Measurements from ENCODE around the gene PXDC1. TPM values are rescaled to one million over a fixed set of nuclear protein-coding genes. Genes with fewer than 3 reads are reported as not detected.
"Not testable (repeated sequence)": the region's sequence is repeated elsewhere in the genome, so short reads cannot be mapped to it uniquely, and the experiment has no call there.

Gene PXDC1
- total and polyA plus RNA-seq, 11 donors = 13.7 to 89.9 (median 29.1) TPM

- ATAC-seq (no peak), DNase-seq (peak in 1 of 5 donors; percentile 37)
- H3K4me3 ChIP-seq = no peak overlapping the region
- no peak overlapping the region for H3K27ac ChIP-seq
- no peaks in the 10 kb centered on the region for H3K36me3 ChIP-seq
- intact Hi-C loops (cut with DNase I) = loop anchor here in 2 of 10 donors (5.0 to 10.0 kb wide), 2 partner anchors 48 to 400 kb away; no protein-coding TSS in a partner anchor
- H3K27me3 ChIP-seq = peaks cover 0 to 3% (median 0%) of the 10 kb centered on the region in 9 donors
- H3K9me3 ChIP-seq = no peaks in the 10 kb centered on the region
- TF ChIP-seq POLR2A (IDR thresholded peaks at IDR 0.05) (no peak), CTCF (IDR thresholded peaks at IDR 0.05) (no peak)
- WGBS, 4 donors = 88 to 93% (median 92%) methylated on average over 9 of the region's 9 CpGs
- peaks cover 0 to 15% (median 5%) of the 10 kb centered on the region in 12 donors for H3K4me1 ChIP-seq
Measured at GRCh38 chr6:3757241-3757641, 5.7 kb upstream of the PXDC1 start.

GRCh38 chr6:3756546-3756945 lies 5.0 kb upstream of the PXDC1 start:
- intact Hi-C loops (cut with DNase I) = loop anchor here in 2 of 10 donors (5.0 to 10.0 kb wide), 2 partner anchors 48 to 401 kb away; no protein-coding TSS in a partner anchor
- Histone ChIP-seq H3K4me3 (no peak overlapping the region), H3K4me1 (peaks cover 0 to 15% (median 6%) of the 10 kb centered on the region in 12 donors), H3K27ac (no peak overlapping the region), H3K36me3 (no peaks in the 10 kb centered on the region), H3K27me3 (peaks cover 0 to 4% (median 0%) of the 10 kb centered on the region in 9 donors), H3K9me3 (no peaks in the 10 kb centered on the region)
- ATAC-seq (no peak), DNase-seq (peak in 1 of 5 donors; percentile 6)
- WGBS, 4 donors = 75 to 92% (median 82%) methylated on average over 3 of the region's 3 CpGs
- TF ChIP-seq CTCF (IDR thresholded peaks at IDR 0.05) (no peak), POLR2A (IDR thresholded peaks at IDR 0.05) (no peak)

DNA sequence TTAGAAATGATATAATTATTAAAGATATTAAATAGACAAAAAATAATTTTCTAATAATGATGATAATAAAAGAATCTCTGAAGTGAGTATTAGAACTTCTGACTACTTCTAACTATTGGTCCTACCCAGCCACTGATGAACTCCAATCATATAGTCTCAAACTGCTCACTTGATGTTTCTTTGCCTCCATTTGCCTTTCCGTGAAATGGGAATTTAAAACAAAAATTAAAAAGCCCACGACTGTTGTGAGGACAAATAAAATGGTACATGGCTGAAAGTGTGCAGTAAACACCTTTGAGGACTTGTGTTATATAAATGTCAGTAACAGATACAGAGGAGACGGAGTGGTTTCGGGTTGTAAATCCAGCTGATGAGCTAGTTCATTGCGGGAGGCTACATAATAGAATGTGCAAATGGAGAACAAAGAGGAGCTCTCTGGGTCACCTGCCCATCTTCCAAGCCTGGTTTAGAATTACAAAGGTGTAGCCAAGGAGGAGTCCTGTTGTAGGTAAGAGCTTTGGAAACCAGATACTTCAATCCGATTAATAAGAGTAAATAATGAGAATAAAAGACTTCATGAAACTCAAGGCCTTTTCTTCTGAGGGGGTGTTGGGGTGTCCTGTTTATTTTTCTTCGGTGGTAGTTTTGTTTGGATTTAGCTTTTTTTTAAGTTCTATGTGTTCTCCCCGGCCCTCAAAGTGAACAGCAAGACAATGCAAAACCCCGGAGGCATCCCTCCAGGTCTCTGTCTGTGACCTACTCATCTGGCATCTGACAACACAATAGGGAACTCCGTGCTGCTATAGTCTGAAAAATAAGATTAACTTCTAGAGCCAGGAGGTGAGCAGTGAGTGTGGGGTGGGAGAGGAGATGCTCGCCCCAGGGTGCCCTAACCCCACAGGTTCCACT lies 4.4 kb upstream of the PXDC1 start:
- H3K9me3 ChIP-seq = no peaks in the 10 kb centered on the region
- H3K27ac ChIP-seq = no peak overlapping the region
- no peak for ATAC-seq
- no peak for TF ChIP-seq POLR2A (IDR thresholded peaks at IDR 0.05)
- no peak for TF ChIP-seq CTCF (IDR thresholded peaks at IDR 0.05)
- peaks cover 0 to 18% (median 6%) of the 10 kb centered on the region in 12 donors for H3K4me1 ChIP-seq
- DNase-seq = peak in 1 of 5 donors; percentile 22
- intact Hi-C loops (cut with DNase I) = loop anchor here in 2 of 10 donors (5.0 to 10.0 kb wide), 2 partner anchors 49 to 401 kb away; no protein-coding TSS in a partner anchor
- 64 to 73% (median 68%) methylated on average over 11 of the region's 11 CpGs for WGBS, 4 donors
- H3K4me3 ChIP-seq = no peak overlapping the region
- H3K27me3 ChIP-seq = peaks cover 0 to 4% (median 0%) of the 10 kb centered on the region in 9 donors
- no peaks in the 10 kb centered on the region for H3K36me3 ChIP-seq

GRCh38 chr6:3754776-3755175 lies 3.3 kb upstream of the PXDC1 start:
- Histone ChIP-seq H3K36me3 (no peaks in the 10 kb centered on the region), H3K27ac (no peak overlapping the region), H3K9me3 (no peaks in the 10 kb centered on the region), H3K27me3 (peaks cover 0 to 7% (median 0%) of the 10 kb centered on the region in 9 donors), H3K4me1 (peaks cover 0 to 27% (median 9%) of the 10 kb centered on the region in 12 donors), H3K4me3 (no peak overlapping the region)
- DNase-seq = no peak
- WGBS, 4 donors = 81 to 87% (median 84%) methylated on average over 3 of the region's 3 CpGs
- TF ChIP-seq POLR2A (IDR thresholded peaks at IDR 0.05) (no peak), CTCF (IDR thresholded peaks at IDR 0.05) (no peak)
- no peak for ATAC-seq
- intact Hi-C loops (cut with DNase I) = loop anchor here in 7 of 10 donors (5.0 to 10.0 kb wide), 5 partner anchors 43 to 403 kb away; no protein-coding TSS in a partner anchor

GRCh38 chr6:3754032-3754725 lies 2.7 kb upstream of the PXDC1 start:
- H3K27ac ChIP-seq = peak overlapping the region in 1 of 12 donors; percentile 100
- H3K27me3 ChIP-seq, H3K9me3 ChIP-seq, ATAC-seq, H3K4me3 ChIP-seq, H3K36me3 ChIP-seq: not testable (repeated sequence)
- DNase-seq = peak in 1 of 5 donors; percentile 26
- peaks cover 0 to 33% (median 15%) of the 10 kb centered on the region in 12 donors for H3K4me1 ChIP-seq
- intact Hi-C loops (cut with DNase I) = loop anchor here in 6 of 10 donors (5.0 to 10.0 kb wide), 4 partner anchors 43 to 73 kb away; no protein-coding TSS in a partner anchor
- 95% methylated on average over 15 of the region's 15 CpGs for WGBS, 4 donors
